Hepatic stellate cell (primary cell): Measurements from ENCODE around the gene TUBB2A.
"Not testable (repeated sequence)": the region's sequence is repeated elsewhere in the genome, so short reads cannot be mapped to it uniquely, and the experiment has no call there.

Experiments
- DNase-seq: peaks from one replicate; pipeline ENCODE4 v3.0.0; 2011; ENCODE audit warnings: low spot score

The TUBB2A gene

DNA sequence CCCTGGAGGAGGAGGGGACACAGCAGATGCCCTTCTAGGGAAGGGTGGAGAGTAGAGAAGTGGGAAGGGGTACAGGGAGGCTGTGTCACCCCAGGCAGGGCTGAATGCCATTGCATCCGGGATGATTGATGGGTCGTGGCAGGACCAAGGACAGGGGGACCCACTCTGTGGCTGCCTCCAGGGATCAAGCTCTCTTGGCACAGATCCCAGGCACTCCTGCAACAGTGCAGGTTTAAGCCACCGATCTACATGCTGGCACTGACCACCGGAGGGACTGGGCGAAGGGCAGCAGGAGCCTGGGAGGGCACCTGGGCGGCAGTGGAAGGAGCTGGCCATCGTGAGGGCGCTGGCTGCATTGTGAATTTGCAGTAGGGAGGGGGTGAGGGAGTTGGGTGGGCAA lies 22.6 kb upstream of the TUBB2A start:
- not testable (repeated sequence) for DNase-seq

DNA sequence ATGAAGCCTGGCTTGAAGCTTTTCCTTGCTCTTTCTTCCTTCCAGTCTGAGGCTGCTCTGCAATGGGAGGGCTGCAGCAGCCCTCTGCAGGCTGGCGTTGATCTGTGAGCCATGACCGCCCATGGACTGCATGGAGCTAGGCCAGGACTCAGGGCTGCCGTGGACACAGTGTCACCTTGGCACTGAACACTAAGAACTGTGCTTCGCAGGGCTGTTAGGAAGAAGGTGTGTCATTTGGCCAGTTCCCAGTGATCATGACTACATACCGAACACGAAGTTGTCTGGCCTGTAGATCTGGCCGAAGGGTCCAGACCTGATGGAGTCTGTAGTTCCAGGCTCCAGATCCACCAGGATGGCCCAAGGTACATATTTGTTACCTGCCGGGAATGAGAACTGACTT lies 21.3 kb upstream of the TUBB2A start:
- DNase-seq: not testable (repeated sequence)

DNA sequence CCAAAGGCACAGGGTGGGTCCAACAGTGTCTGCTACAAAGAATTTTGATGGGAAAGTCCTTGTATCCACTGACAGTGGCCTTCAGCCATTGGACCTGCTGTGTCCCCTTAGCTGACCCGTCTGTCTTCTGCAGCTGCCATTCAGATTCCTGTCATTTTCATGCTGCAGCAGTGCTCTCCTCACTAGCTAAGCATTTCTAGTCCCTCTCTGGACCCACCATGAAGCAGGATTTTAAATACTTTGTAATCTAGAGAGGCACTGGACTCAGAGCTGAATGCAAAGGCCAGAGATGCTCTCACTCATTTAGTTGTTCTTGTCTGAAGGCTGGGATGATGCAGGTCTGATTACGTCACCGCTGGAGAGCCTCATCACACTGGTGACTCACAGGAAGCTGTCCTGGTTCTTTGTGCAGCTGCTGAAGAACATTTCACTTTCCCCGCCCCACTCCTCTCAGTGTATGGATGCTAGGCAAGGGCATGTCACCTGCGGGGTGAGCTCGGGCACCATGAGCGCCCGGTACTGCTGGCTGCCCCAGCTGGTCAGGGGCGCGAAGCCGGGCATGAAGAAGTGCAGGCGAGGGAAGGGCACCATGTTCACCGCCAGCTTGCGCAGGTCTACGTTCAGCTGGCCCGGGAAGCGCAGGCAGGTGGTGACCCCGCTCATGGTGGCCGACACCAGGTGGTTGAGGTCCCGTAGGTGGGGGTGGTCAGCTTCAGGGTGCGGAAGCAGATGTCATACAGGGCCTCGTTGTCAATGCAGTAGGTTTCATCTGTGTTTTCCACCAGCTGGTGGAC lies 19.4 kb upstream of the TUBB2A start:
- DNase-seq: peak; percentile 84

DNA sequence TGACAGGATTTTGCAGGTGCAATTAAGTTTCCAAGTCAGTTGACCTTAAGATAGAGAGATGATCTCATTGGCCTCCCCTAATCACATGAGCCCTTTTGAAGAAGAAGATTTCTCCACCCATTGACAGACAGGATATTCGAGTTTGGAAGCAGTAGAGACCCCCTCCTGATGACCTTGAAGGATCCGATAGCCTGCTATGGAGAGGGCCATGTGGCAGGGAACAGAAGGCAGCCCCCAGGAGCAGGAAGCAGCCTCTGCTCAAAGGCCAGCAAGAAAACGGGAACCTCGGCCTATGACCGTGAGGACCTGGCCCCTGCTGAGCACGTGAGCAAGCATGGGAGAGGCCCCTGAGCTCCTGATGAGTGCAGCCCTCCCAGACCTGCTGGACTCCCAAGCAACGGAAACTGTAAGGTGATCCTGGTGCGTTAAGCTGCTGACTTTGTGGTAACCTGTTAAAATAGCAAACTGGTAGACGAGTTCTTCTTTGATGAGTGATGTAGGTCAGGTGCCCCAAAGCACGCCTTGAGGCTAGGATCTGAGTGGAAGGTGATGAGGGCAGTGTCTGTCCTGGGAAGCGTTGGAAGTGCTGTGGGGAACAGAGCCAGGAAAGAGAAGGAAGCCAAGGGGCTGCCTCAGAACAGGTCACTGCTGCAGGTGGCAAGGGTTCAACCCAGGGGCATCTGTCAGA lies 18.5 kb upstream of the TUBB2A start:
- DNase-seq: no peak

DNA sequence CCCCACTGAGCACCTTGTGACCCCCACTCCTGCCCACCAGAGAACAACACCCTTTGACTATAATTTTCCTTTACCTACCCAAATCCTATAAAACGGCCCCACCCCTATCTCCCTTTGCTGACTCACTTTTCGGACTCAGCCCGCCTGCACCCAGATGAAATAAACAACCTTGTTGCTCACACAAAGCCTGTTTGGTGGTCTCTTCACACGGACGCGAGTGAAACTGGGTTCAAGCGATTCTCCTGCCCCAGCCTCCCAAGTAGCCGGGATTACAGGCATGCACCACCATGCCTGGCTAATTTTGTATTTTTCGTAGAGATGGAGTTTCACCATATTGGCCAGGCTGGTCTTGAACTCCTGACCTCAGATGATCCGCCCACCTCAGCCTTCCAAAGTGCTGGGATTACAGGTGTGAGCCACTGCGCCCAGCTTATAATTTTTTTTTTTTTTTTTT lies 16.3 kb upstream of the TUBB2A start:
- not testable (repeated sequence) for DNase-seq

DNA sequence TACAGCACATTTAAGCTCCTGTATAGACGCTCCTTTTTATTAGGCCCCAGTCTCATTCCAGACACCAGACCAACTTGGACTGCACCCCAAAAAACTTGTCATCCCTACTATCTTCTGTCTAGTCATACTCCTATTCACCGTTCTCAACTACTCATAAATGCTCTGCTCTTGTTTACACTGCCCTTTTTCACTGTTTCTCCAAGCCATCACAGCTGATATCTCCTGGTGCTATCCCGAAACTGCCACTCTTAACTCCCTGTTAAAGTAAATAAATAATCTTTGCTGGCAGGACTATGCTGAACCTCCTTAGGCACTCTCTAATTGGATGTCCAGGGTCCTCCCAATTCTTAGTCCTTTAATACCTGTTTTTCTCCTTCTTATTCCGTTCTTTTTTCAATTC lies 15.4 kb upstream of the TUBB2A start:
- DNase-seq: not testable (repeated sequence)

DNA sequence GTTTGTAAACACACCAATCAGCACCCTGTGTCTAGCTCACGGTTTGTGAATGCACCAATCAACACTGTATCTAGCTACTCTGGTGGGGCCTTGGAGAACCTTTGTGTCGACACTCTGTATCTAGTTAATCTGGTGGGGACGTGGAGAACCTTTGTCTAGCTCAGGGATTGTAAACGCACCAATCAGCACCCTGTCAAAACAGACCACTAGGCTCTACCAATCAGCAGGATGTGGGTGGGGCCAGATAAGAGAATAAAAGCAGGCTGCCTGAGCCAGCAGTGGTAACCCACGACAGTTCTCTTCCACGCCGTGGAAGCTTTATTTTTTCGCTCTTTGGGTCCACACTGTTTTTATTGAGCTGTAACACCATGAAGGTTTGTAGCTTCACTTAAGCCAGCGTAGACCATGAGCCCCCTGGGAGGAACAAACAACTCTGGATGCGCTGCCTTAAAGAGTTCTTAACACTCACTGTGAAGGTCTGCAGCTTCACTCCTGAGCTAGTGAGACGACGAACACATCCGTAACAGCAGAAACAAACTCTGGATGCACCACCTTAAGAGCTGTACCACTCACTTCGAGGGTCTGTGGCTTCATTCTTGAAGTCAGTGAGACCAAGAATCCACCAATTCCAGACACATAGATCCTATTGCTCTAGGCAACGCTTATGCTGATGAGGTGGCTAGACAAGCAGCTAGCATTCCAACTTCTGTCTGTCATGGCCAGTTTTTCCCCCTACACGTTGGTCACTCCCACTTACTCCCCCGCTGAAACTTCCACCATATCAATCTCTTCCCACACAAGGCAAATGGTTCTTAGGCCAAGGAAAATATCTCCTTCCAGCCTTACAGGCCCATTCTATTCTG lies 14.2 kb upstream of the TUBB2A start:
- DNase-seq: not testable (repeated sequence)

DNA sequence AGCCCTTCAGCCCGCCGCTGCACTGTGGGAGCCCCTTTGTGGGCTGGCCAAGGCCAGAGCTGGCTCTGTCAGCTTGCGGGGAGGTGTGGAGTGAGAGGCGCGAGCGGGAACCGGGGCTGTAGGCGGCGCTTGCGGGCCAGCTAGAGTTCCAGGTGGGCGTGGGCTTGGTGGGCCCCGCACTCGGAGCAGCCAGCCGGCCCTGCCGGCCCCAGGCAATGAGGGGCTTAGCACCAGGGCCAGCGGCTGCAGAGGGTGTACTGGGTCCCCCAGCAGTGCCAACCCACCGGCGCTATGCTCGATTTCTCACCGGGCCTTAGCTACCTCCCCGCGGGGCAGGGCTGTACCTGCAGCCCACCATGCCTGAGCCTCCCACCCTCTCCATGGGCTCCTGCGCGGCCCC lies 13.3 kb upstream of the TUBB2A start:
- not testable (repeated sequence) for DNase-seq

DNA sequence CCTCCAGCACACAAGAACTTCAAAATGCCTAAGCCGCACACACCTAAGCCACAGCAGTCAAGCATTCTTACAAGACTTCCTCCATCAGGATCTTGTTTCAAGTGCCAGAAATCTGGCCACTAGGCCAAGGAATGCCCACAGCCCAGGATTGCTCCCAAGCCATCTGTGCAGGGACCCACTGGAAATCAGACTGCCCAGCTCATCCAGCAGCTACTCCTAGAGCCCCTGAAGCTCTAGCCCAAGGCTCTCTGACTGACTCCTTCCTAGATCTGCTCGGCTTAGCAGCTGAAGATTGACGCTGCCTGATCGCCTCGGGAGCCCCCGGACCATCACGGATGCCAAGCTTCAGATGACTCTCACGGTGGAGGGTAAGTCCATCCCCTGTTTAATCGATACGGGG lies 10.7 kb upstream of the TUBB2A start:
- DNase-seq: not testable (repeated sequence)

DNA sequence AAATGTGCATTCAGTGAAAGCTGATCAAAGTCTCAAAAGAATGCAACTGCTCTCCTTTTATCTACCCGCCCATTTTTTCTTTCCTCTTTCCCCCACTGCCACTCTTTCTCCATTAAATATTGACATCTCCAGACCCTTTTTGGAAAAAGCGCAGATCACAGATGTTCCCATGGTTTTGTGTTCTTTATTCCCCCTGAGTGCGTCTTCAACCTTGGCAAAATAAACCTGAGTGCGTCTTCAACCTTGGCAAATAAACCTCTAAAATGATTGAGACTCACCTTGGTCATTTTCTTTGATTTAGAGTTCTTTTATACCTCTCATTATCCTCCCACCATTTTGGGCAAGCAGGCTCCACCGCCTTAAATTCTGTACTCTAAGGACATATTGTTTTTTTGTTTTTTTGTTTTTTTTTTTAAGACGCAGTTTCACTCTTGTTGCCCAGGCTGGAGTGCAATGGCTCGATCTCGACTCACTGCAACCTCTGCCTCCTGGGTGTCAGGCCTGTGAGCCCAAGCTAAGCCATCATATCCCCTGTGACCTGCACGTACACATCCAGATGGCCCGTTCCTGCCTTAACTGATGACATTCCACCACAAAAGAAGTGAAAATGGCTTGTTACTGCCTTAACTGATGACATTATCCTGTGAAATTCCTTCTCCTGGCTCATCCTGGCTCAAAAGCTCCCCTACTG lies 9.3 kb upstream of the TUBB2A start:
- DNase-seq: not testable (repeated sequence)

DNA sequence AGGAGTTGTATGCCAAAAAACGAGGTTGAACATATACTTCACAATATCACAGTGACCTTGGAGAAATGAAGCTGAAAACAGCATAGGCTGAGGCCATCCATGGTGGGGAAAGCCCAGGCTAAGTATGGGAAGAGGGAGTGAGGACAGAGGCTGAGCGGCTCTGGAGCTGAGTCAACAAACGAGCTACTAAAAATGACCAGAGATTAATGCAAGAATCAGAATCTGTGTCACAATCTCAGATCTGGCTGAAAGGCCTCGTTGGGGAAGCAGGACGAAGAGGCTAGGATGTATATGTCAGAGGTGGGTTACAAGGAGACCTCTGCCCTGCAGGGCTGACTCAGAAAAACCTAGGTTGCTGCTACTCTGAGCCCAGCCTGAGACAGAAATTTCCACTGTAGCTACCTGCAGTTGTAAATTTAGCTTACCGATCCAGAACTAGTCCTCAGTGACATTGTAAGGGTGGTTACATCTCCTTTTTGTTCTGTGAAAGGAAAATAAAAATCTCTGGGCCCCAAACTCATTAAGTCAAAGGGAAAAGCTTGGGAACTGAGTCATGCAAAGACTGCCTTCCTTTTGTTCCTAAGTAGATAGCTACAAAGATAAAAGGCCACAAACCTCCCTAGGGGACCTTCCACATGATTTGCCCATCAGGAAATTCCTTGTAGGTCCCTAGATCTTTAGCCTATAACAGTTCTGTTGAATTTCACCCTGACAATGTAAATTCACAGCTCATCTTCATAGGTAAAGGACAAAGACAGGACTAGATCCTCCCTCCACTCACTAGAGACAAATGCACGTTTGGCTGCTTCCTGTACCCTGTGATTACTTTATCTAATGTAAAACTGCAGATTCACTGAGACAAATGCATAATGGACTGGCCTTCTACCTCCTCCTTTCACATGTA lies 8.5 kb upstream of the TUBB2A start:
- peak; percentile 43 for DNase-seq

DNA sequence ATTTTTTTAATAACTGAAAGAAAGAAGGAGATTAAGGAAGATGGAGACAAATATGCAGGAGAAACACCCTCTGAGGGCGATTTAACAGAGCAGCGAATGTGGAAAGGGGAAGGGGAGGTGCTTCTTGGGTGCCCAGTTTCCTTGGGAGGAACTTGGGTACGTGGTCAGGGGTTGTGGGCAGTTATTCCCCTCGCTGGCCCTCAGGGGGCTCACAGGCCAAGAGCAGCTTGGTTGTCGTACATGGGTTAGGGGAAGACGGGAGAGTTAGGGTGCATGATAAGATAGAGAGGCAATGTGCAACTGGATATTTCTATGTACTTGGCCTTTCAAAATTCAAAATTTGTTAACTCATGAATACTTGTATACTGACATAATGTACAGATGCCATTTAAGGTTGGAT lies 7.0 kb upstream of the TUBB2A start:
- no peak for DNase-seq

DNA sequence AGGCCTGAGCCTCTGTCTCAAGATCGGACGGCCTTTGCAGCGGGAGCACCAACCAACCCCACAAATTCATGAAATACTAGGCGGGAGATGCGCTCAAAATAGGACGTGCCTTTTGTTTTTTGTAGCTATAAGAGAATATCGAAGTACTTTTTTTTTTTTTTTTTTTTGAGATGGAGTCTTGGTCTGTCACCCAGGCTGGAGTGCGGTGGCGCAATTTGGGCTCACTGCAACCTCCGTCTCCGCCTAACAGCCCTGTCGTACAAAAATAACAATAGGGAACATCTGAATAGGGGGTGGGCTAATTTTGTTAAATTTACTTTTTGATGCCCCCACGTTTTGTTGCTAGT lies 5.9 kb upstream of the TUBB2A start:
- no peak for DNase-seq

DNA sequence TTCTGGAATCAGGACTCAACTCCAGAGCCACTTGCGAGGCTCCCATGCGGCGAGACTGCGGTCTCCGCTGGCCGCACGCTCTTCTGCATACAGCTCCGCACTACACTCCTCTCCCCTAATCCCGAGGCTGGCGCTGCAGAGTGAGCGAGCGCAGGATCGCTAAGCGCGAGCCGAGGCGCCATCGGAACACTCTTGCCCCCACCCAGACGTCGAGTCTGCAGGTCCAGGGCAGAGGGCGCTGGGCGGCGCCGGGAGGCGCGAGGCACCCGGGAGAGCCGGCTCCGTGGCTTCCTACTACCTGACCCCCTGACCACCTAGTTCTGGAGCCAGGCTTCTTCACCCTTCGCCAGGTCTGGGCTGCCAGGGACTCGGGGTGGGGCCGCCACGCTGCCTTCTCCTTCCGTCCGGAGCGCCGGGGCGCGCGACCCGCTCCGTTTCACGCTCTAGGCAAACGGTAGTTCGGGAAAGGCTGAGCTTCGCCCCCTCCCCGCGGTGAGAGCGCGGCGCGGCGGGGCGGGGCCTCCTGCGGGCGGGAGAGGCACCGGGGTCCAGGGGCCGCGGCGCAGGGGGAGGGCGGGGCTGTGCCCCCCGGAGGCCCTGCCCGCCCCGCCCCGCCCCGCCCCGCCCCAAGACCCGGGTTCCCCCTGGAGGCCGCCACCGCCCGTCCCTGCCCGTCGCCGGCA lies 5.4 kb upstream of the TUBB2A start:
- peak; percentile 83 for DNase-seq

DNA sequence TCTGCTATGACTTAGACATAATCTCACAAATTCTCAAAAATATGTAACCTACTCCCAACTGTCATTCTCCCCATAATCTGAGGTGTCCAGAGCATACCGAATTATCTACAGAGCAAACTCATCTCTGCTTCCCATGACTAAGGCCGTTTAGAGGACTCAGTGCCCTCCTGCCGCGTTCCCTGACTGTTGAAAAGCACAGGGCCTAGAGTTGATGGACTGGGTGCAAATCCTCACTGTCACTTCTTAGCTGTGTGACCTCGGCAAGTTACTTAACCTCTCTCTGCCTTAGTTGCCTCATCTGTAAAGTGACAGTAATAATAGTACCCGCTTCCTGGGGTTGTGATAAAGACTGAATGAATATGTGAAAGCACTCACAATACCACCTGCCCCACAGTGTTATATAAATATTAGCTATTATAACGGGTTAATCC lies 4.7 kb upstream of the TUBB2A start:
- DNase-seq: no peak

DNA sequence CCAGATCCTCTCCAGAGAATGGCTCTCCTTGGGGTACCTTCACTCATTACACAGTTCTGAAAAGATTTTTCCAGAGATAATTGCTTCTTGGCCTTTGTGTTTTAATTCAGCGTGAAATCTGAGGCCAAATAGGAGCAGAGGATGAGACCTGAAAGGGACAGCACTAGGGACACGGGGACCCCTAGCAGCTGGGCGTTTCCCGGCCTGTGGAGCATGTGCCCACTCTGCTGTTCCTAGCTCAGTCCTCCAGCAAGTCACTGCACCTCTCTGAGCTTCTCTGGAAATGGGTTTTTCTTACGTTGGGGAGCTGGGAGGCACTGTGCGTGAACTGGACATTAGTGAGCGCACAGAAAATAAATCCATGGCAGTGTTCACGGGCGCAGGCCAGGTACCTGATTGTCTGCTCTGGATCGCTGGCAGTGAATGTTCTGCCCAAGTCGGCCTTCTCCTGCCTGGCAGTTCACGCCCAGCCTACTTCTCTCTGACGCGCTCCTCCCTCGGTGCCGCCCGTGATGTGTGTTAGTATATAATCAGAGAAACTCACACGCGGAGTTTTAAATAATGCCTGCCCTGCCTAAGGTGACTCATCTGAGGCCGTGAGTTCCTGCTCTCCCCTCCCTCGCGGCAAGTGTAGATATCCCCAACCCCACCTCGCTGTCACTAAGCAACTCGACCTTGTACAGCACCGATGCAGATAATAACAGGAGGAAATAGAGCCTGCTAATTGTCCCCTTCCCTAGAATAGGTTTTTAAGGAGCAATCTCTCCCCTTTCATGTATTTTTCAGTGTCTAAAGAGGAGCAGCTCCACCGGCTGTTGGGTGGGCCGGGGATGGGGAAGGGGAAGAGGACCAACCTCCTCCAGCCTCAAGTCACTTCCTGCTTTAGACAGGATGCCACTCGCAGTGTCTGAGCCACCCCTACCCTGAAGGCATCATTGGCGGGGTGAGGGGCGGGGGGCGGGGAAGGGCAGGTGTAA lies 2.7 kb upstream of the TUBB2A start:
- DNase-seq: no peak

DNA sequence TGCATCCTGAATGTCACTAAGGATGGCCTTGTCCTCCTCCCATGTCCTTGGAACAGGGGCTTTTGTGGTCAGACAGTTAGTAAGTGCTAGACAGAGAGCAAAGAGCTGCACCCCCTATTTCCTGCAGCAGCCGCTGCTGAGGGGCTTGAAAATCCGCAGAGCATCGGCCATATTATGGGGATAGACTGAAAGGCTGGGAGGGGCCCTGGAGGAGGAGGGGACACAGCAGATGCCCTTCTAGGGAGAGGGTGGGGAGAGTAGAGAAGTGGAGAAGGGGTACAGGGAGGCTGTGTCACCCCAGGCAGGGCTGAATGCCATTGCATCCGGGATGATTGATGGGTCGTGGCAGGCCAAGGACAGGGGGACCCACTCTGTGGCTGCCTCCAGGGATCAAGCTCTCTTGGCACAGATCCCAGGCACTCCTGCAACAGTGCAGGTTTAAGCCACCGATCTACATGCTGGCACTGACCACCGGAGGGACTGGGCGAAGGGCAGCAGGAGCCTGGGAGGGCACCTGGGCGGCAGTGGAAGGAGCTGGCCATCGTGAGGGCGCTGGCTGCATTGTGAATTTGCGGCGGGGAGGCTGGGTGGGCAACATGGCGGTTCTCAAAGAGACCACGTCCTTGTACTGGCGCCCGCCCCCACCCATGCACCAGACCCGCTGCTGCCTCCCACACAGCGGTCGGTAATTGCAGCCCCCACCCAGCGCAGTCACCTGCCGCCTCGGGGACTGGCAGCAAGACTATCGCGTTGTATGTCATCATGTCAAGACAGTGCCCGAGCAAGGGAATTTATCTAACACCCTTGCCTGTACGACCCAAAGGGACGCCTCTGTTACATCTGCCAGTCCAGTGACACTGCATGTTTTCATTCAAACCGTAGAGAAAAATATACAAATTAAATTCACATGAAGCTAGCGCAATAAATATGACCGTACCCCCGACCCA lies 887 bp downstream of the TUBB2A start:
- DNase-seq: peak; percentile 34

DNA sequence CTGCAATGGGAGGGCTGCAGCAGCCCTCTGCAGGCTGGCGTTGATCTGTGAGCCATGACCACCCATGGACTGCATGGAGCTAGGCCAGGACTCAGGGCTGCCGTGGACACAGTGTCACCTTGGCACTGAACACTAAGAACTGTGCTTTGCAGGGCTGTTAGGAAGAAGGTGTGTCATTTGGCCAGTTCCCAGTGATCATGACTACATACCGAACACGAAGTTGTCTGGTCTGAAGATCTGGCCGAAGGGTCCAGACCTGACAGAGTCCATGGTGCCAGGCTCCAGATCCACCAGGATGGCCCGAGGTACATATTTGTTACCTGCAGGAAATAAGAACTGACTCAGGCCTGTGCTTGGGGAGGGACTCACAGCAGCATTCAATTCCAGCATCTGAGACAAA lies 1.9 kb downstream of the TUBB2A start:
- not testable (repeated sequence) for DNase-seq
